SK-N-SH treated with all-trans-retinoic acid at 6 μM for 48 hours (cell line): ENCODE measurements around the gene CST2.

Experiments used
- ATAC-seq: fragments of 200-7000 bp; cut with Tn5 transposase; 3 replicates; pipeline ENCODE4 v1.9.1; 2020; ENCODE audit warnings: mild to moderate bottlenecking, moderate library complexity
- ARNTL ChIP-seq: fragments of 450-650 bp; formaldehyde crosslinking; IDR thresholded peaks from 2 replicates; pipeline ENCODE4 v1.5.0; 2020; ENCODE audit warnings: low read depth, mild to moderate bottlenecking, moderate library complexity, borderline replicate concordance
- BACH2 ChIP-seq: fragments of 250-450 bp; sonication (Bioruptor Pico); IDR thresholded peaks from 2 replicates; pipeline ENCODE4 v1.9.0; 2021; ENCODE audit warnings: mild to moderate bottlenecking, borderline replicate concordance
- CSDC2 ChIP-seq: fragments of 250-450 bp; sonication (Bioruptor Pico); IDR thresholded peaks from 2 replicates; pipeline ENCODE4 v1.5.0; 2020; ENCODE audit warnings: mild to moderate bottlenecking, moderate library complexity
- ESRRG ChIP-seq: fragments of 250-450 bp; sonication (Bioruptor Pico); IDR thresholded peaks from 2 replicates; pipeline ENCODE4 v1.6.1; 2021; ENCODE audit warnings: mild to moderate bottlenecking
- ISL1 ChIP-seq: fragments of 250-450 bp; sonication (Bioruptor Pico); IDR thresholded peaks from 2 replicates; pipeline ENCODE4 v2.1.2; 2022; ENCODE audit warnings: mild to moderate bottlenecking, moderate library complexity
- OSR1 ChIP-seq: fragments of 250-450 bp; sonication (Bioruptor Pico); IDR thresholded peaks from 2 replicates; pipeline ENCODE4 v1.8.0; 2022; ENCODE audit warnings: moderate library complexity, mild to moderate bottlenecking, inconsistent platforms
- PPARA ChIP-seq: fragments of 250-450 bp; sonication (Bioruptor Pico); IDR thresholded peaks from 2 replicates; pipeline ENCODE4 v1.5.0; 2020; ENCODE audit warnings: mild to moderate bottlenecking, borderline replicate concordance
- RARB ChIP-seq: fragments of 250-450 bp; sonication (Bioruptor Pico); IDR thresholded peaks from 2 replicates; pipeline ENCODE4 v1.8.0; 2021; ENCODE audit warnings: mild to moderate bottlenecking, moderate library complexity
- SNAI2 ChIP-seq: fragments of 250-450 bp; sonication (Bioruptor Pico); IDR thresholded peaks from 2 replicates; pipeline ENCODE4 v1.5.0; 2020; ENCODE audit warnings: mild to moderate bottlenecking, moderate library complexity
- TCF4 ChIP-seq: fragments of 250-450 bp; sonication (Bioruptor Pico); IDR thresholded peaks from 2 replicates; pipeline ENCODE4 v1.8.0; 2021; ENCODE audit warnings: mild to moderate bottlenecking, moderate library complexity, borderline replicate concordance
- TOX ChIP-seq: fragments of 250-450 bp; sonication (Bioruptor Pico); IDR thresholded peaks from 2 replicates; pipeline ENCODE4 v1.8.0; 2021; ENCODE audit warnings: mild to moderate bottlenecking, moderate library complexity, borderline replicate concordance
- ZC3H10 ChIP-seq: fragments of 250-450 bp; sonication (Bioruptor Pico); IDR thresholded peaks from 2 replicates; pipeline ENCODE4 v1.5.1; 2021; ENCODE audit warnings: mild to moderate bottlenecking, moderate library complexity
- ZNF565 ChIP-seq: fragments of 450-650 bp; formaldehyde crosslinking; conservative IDR thresholded peaks from 2 replicates; pipeline ENCODE4 v1.5.0; 2020; ENCODE audit warnings: low read depth, mild to moderate bottlenecking, moderate library complexity
- ZNF8 ChIP-seq: fragments of 450-650 bp; formaldehyde crosslinking; IDR thresholded peaks from 2 replicates; pipeline ENCODE4 v1.5.0; 2020; ENCODE audit warnings: mild to moderate bottlenecking, moderate library complexity
- TF ChIP-seq, protein P1 (sequence below): fragments of 250-450 bp; sonication (Bioruptor Pico); IDR thresholded peaks from 2 replicates; pipeline ENCODE4 v1.8.0; 2020; ENCODE audit warnings: mild to moderate bottlenecking, moderate library complexity, borderline replicate concordance
- TF ChIP-seq, protein P2 (sequence below): fragments of 250-450 bp; sonication (Bioruptor Pico); IDR thresholded peaks from 2 replicates; pipeline ENCODE4 v1.5.0; 2020; ENCODE audit warnings: mild to moderate bottlenecking, moderate library complexity
- TF ChIP-seq, protein P3 (sequence below): fragments of 250-450 bp; sonication (Bioruptor Pico); IDR thresholded peaks from 2 replicates; pipeline ENCODE4 v1.5.1; 2020; ENCODE audit warnings: low read depth, mild to moderate bottlenecking, moderate library complexity
- TF ChIP-seq, protein P4 (sequence below): fragments of 250-450 bp; sonication (Bioruptor Pico); IDR thresholded peaks from 2 replicates; pipeline ENCODE4 v1.8.0; 2021; ENCODE audit warnings: low read depth, mild to moderate bottlenecking, moderate library complexity, borderline replicate concordance
- TF ChIP-seq, protein P5 (sequence below): fragments of 250-450 bp; sonication (Bioruptor Pico); IDR thresholded peaks from 2 replicates; pipeline ENCODE4 v1.5.1; 2021; ENCODE audit warnings: mild to moderate bottlenecking, moderate library complexity

The CST2 gene, protein sequence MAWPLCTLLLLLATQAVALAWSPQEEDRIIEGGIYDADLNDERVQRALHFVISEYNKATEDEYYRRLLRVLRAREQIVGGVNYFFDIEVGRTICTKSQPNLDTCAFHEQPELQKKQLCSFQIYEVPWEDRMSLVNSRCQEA

DNA sequence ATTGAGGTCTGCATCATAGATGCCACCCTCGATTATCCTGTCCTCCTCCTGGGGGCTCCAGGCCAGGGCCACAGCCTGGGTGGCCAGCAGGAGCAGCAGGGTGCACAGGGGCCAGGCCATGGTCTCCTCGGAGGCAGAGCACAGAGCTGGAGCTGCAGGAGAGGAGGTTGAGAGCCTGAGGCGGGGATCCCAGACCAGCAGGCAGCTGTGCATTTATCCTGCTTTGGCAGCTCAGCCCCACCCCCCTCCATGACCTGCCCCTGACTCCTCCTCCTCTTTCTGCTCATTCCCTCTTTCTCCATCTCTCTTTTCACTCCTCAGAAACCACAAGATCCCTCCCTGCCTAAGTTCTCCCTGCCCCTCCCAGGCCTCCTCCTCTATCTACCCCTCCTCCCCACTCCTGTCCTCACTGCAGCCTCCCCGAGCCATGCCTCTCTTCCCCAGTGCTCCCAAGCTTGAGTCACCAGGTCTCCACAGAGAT, at the start of gene CST2:
Gene CST2 (minus strand): TSS at position 189 of the 481 bp plus-strand sequence. CDS start 69 bp downstream, at position 120.
- no peak for TF ChIP-seq ISL1 (CRISPR knock-in tag)
- TF ChIP-seq, protein P1, sequence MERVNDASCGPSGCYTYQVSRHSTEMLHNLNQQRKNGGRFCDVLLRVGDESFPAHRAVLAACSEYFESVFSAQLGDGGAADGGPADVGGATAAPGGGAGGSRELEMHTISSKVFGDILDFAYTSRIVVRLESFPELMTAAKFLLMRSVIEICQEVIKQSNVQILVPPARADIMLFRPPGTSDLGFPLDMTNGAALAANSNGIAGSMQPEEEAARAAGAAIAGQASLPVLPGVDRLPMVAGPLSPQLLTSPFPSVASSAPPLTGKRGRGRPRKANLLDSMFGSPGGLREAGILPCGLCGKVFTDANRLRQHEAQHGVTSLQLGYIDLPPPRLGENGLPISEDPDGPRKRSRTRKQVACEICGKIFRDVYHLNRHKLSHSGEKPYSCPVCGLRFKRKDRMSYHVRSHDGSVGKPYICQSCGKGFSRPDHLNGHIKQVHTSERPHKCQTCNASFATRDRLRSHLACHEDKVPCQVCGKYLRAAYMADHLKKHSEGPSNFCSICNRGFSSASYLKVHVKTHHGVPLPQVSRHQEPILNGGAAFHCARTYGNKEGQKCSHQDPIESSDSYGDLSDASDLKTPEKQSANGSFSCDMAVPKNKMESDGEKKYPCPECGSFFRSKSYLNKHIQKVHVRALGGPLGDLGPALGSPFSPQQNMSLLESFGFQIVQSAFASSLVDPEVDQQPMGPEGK, result no peak
- no peak for TF ChIP-seq TCF4 (CRISPR knock-in tag)
- TF ChIP-seq ESRRG (CRISPR knock-in tag), result no peak
- no peak for TF ChIP-seq PPARA (CRISPR knock-in tag)
- no peak for TF ChIP-seq ARNTL (CRISPR knock-in tag)
- TF ChIP-seq, protein P2, sequence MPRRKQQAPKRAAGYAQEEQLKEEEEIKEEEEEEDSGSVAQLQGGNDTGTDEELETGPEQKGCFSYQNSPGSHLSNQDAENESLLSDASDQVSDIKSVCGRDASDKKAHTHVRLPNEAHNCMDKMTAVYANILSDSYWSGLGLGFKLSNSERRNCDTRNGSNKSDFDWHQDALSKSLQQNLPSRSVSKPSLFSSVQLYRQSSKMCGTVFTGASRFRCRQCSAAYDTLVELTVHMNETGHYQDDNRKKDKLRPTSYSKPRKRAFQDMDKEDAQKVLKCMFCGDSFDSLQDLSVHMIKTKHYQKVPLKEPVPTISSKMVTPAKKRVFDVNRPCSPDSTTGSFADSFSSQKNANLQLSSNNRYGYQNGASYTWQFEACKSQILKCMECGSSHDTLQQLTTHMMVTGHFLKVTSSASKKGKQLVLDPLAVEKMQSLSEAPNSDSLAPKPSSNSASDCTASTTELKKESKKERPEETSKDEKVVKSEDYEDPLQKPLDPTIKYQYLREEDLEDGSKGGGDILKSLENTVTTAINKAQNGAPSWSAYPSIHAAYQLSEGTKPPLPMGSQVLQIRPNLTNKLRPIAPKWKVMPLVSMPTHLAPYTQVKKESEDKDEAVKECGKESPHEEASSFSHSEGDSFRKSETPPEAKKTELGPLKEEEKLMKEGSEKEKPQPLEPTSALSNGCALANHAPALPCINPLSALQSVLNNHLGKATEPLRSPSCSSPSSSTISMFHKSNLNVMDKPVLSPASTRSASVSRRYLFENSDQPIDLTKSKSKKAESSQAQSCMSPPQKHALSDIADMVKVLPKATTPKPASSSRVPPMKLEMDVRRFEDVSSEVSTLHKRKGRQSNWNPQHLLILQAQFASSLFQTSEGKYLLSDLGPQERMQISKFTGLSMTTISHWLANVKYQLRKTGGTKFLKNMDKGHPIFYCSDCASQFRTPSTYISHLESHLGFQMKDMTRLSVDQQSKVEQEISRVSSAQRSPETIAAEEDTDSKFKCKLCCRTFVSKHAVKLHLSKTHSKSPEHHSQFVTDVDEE (CRISPR knock-in tag), result no peak
- no peak for TF ChIP-seq RARB (CRISPR knock-in tag)
- TF ChIP-seq, protein P3, sequence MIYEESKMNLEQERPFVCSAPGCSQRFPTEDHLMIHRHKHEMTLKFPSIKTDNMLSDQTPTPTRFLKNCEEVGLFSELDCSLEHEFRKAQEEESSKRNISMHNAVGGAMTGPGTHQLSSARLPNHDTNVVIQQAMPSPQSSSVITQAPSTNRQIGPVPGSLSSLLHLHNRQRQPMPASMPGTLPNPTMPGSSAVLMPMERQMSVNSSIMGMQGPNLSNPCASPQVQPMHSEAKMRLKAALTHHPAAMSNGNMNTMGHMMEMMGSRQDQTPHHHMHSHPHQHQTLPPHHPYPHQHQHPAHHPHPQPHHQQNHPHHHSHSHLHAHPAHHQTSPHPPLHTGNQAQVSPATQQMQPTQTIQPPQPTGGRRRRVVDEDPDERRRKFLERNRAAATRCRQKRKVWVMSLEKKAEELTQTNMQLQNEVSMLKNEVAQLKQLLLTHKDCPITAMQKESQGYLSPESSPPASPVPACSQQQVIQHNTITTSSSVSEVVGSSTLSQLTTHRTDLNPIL (CRISPR knock-in tag), result no peak
- TF ChIP-seq, protein P4, sequence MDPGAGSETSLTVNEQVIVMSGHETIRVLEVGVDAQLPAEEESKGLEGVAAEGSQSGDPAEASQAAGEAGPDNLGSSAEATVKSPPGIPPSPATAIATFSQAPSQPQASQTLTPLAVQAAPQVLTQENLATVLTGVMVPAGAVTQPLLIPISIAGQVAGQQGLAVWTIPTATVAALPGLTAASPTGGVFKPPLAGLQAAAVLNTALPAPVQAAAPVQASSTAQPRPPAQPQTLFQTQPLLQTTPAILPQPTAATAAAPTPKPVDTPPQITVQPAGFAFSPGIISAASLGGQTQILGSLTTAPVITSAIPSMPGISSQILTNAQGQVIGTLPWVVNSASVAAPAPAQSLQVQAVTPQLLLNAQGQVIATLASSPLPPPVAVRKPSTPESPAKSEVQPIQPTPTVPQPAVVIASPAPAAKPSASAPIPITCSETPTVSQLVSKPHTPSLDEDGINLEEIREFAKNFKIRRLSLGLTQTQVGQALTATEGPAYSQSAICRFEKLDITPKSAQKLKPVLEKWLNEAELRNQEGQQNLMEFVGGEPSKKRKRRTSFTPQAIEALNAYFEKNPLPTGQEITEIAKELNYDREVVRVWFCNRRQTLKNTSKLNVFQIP (CRISPR knock-in tag), result no peak
- TF ChIP-seq SNAI2 (CRISPR knock-in tag), result no peak
- no peak for TF ChIP-seq OSR1 (CRISPR knock-in tag)
- no peak for ATAC-seq

DNA sequence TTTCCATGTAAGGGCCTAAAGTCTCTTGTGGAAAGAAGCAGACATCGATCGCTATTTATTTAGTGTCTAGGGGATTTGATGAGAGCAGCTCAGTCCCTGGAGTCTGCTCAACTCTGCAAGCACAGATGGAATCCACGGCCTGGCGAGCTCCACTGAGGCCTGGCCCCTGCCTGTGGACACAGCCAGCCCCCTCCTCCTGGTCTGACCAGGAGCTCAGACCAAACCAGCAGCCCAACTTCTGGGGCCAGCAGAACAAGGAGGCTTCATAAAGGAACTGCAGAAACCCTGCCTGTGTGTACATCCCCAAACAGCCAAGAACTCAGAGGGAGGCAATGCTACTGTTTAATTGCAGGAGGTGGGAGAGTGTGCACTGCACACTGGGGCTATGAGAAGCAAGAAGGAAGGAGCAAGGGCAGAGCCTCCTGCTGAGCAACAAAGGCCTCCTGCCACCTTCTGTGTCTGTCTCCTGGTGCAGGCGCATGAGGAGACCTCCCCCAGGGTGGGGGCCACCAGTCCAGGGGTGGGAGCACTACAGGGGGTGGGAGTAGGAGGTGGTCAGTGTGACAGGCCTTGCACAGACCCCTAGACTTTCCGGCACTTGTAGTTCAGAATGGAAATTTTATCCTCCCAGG, 49.2 kb upstream of the CST2 start:
- TF ChIP-seq ZNF8 (CRISPR knock-in tag) (no peak), BACH2 (CRISPR knock-in tag) (no peak), ARNTL (CRISPR knock-in tag) (no peak), ZNF565 (CRISPR knock-in tag) (no peak), ZC3H10 (CRISPR knock-in tag) (no peak), OSR1 (CRISPR knock-in tag) (no peak), PPARA (CRISPR knock-in tag) (no peak), CSDC2 (no peak), ISL1 (CRISPR knock-in tag) (no peak), TOX (no peak), SNAI2 (CRISPR knock-in tag) (no peak), ESRRG (CRISPR knock-in tag) (no peak), RARB (CRISPR knock-in tag) (no peak)
- TF ChIP-seq, protein P4 (CRISPR knock-in tag), result no peak
- TF ChIP-seq, protein P5, sequence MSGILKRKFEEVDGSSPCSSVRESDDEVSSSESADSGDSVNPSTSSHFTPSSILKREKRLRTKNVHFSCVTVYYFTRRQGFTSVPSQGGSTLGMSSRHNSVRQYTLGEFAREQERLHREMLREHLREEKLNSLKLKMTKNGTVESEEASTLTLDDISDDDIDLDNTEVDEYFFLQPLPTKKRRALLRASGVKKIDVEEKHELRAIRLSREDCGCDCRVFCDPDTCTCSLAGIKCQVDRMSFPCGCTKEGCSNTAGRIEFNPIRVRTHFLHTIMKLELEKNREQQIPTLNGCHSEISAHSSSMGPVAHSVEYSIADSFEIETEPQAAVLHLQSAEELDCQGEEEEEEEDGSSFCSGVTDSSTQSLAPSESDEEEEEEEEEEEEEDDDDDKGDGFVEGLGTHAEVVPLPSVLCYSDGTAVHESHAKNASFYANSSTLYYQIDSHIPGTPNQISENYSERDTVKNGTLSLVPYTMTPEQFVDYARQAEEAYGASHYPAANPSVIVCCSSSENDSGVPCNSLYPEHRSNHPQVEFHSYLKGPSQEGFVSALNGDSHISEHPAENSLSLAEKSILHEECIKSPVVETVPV (CRISPR knock-in tag), result no peak
- TF ChIP-seq, protein P3 (CRISPR knock-in tag), result no peak
- TF ChIP-seq, all 23 proteins: peak for 0
- no peak for ATAC-seq
